Cardiac muscle cell (in vitro differentiated cells and primary cell): ENCODE results near the gene DLGAP1. TPM values are rescaled to one million over a fixed set of nuclear protein-coding genes. Genes with fewer than 3 reads are reported as not detected.
A peak's percentile ranks its signal among the peaks of the same experiment; 100 is the strongest.

Experiments used
- DNase-seq, 2 donors: peaks; one replicate each; pipeline versions ENCODE4 v3.0.0 to v3.0.0-alpha.2; 2010 to 2017; ENCODE audit warnings: low read depth in 1 of 2, low spot score in 1 of 2
- H3K27ac ChIP-seq: fragments of 200-600 bp; sonication (generic); 2 replicates; pipeline ENCODE4 v1.5.1; 2016
- H3K27me3 ChIP-seq: fragments of 200-600 bp; sonication (generic); 2 replicates; pipeline ENCODE4 v1.6.0; 2016; ENCODE audit warnings: control low read depth
- H3K36me3 ChIP-seq: fragments of 200-600 bp; sonication (generic); 2 replicates; pipeline ENCODE4 v1.5.1; 2016; ENCODE audit warnings: control low read depth
- H3K4me1 ChIP-seq: fragments of 200-600 bp; sonication (generic); 2 replicates; pipeline ENCODE4 v1.8.1; 2017; ENCODE audit warnings: low read depth, mild to moderate bottlenecking, mixed run types
- H3K4me3 ChIP-seq: fragments of 200-600 bp; sonication (generic); 2 replicates; pipeline ENCODE4 v1.5.1; 2016; ENCODE audit warnings: mild to moderate bottlenecking
- H3K9me3 ChIP-seq: fragments of 200-600 bp; sonication (generic); 2 replicates; pipeline ENCODE4 v1.5.1; 2017; ENCODE audit warnings: low read depth, mild to moderate bottlenecking, control low read depth
- polyA plus RNA-seq: library from polyadenylated mRNA; unstranded; fragments of >200 nt; fragmentation: Nextera tagmentation; extraction: Ambion mirVana; gene quantifications from 2 replicates; pipeline ENCODE4 v1.2.1, GENCODE V29; 2016
- total RNA-seq: library from RNA; depleted of rRNA; stranded (reverse); fragments of >200 nt; gene quantifications from 2 replicates; pipeline ENCODE4 v1.2.3, GENCODE V29; 2016
- TF ChIP-seq, protein P1 (sequence below): IDR thresholded peaks from 2 replicates; pipeline ENCODE4 v1.5.1; 2012; ENCODE audit warnings: low read depth, mild to moderate bottlenecking, low read length

The DLGAP1 gene
- total and polyA plus RNA-seq, 2 experiments from 2014 or later: 2.5 to 7.9 TPM

DNA sequence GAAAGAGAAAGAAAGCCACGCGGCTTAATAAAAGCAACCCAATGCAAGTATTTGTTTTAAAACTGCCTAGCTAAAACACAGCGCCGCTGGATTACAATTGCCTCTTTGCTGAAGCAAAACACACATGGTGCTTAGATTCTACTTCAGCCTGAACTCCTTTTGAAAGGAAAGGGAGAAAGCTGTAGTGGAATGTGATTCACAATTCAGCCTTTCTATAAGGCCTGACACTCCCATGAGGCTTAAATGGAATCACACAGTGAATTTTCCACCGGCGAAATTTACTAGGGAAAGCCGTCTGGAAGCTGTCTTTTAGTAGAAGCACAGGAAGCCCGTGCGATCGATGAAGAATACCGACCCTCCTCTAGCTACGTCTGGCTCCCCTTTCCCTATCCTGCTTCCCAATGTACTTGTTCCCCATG lies 348.0 kb downstream of the DLGAP1 start:
- no peaks in the 10 kb centered on the region for H3K27me3 ChIP-seq
- no peak for DNase-seq
- no peak overlapping the region for H3K27ac ChIP-seq
- H3K9me3 ChIP-seq: no peaks in the 10 kb centered on the region
- no peaks in the 10 kb centered on the region for H3K4me1 ChIP-seq
- TF ChIP-seq, protein P1, sequence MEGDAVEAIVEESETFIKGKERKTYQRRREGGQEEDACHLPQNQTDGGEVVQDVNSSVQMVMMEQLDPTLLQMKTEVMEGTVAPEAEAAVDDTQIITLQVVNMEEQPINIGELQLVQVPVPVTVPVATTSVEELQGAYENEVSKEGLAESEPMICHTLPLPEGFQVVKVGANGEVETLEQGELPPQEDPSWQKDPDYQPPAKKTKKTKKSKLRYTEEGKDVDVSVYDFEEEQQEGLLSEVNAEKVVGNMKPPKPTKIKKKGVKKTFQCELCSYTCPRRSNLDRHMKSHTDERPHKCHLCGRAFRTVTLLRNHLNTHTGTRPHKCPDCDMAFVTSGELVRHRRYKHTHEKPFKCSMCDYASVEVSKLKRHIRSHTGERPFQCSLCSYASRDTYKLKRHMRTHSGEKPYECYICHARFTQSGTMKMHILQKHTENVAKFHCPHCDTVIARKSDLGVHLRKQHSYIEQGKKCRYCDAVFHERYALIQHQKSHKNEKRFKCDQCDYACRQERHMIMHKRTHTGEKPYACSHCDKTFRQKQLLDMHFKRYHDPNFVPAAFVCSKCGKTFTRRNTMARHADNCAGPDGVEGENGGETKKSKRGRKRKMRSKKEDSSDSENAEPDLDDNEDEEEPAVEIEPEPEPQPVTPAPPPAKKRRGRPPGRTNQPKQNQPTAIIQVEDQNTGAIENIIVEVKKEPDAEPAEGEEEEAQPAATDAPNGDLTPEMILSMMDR: no peak
- H3K36me3 ChIP-seq: no peaks in the 10 kb centered on the region
- H3K4me3 ChIP-seq: no peak overlapping the region

DNA sequence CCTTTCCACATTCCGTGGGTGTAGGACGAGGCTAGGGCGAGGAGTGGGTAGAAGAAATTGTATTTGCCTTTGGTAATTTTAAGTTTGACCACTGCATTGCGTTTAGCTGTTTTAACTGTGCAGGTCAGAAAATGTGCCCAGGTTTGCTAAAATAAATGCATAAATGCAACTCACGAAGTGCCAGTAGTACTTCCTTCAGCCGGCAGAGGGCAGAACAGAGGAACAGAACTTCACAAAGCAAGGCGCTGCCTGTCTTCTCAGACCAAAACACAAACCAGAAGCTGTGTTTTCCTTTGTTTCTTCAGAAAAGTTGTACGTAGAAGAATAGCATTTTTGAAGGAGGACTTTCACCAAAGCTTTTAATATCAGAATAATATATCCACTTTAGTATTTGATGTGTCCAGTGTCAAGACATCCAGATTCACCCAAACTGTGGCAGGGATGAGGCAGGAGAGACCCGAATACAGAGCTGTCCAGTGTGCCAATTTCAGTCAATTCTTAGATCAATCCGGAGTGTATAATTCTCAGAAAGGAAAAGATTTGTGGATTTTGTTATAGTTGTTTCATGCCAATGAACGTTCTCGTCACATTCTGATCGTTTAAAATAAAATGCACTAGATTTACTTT lies 348.6 kb downstream of the DLGAP1 start:
- Histone ChIP-seq H3K27ac (no peak overlapping the region), H3K4me1 (no peaks in the 10 kb centered on the region), H3K4me3 (no peak overlapping the region), H3K36me3 (no peaks in the 10 kb centered on the region), H3K27me3 (no peaks in the 10 kb centered on the region), H3K9me3 (no peaks in the 10 kb centered on the region)
- TF ChIP-seq, protein P1: peak; percentile 81
- peak; percentile 70 for DNase-seq

DNA sequence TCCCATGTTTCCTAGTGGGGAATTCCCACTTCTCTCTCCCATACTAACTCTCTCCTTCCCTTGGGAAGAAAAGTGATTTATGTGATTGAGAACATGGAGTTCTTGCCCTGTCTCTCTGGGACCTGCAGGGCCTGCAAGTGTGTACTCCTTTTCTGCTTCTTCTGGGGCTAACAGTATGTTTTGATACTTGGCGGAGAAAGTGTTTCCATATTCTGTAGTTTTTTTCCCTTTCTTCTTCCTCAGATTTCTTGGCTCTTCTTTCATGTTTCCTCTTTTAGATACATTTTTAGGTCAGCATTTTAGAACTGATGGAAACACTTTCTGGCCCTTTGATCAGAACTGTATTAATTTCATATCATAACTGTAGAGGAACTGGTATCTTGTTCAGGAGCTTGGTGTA lies 352.2 kb downstream of the DLGAP1 start:
- Histone ChIP-seq H3K27me3 (no peaks in the 10 kb centered on the region), H3K4me1 (no peaks in the 10 kb centered on the region), H3K27ac (no peak overlapping the region), H3K4me3 (no peak overlapping the region), H3K9me3 (no peaks in the 10 kb centered on the region), H3K36me3 (no peaks in the 10 kb centered on the region)
- TF ChIP-seq, protein P1: no peak
- no peak for DNase-seq

DNA sequence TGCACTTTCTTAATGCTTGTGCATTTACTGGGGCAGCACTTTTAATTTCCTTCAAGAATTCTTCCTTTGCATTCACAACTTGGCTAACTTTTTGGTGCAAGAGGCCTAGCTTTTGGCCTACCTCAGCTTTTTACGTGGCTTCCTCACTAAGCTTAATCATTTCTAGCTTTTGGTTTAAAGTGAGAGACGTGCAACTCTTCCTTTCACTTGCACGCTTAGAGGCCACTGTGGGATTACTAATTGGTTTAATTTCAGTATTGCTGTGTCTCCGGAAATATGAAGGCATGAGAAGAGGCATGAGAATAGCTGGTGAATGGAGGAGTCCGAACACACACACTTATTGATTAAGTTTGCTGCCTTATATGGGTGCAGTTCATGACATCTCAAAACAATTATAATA lies 354.1 kb downstream of the DLGAP1 start:
- H3K27ac ChIP-seq: no peak overlapping the region
- no peaks in the 10 kb centered on the region for H3K4me1 ChIP-seq
- no peaks in the 10 kb centered on the region for H3K36me3 ChIP-seq
- no peaks in the 10 kb centered on the region for H3K9me3 ChIP-seq
- no peak overlapping the region for H3K4me3 ChIP-seq
- TF ChIP-seq, protein P1: no peak
- no peaks in the 10 kb centered on the region for H3K27me3 ChIP-seq
- DNase-seq: no peak

DNA sequence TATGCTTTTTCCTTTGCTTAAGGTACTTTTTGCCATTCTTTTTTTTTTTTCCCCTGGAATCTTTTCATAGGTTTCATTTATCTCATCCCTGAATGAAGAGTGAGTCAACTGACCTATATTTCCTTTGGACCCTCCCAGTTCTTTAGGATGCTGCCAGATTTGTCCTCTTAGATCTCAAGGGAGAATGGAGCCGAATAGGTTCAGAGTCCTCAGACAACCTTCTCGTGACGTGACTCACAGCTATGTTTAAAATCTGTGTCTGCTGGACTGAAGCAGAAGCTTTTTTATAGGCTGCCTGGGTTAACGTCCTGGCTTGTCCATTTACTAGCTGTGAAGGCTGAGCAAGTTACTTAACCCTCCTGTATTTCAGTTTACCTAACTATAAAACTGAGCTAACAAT lies 358.6 kb downstream of the DLGAP1 start:
- TF ChIP-seq, protein P1: no peak
- no peaks in the 10 kb centered on the region for H3K27me3 ChIP-seq
- no peaks in the 10 kb centered on the region for H3K9me3 ChIP-seq
- no peak overlapping the region for H3K27ac ChIP-seq
- H3K36me3 ChIP-seq: no peaks in the 10 kb centered on the region
- DNase-seq: peak in 1 of 2 donors; percentile 9
- H3K4me1 ChIP-seq: no peaks in the 10 kb centered on the region
- no peak overlapping the region for H3K4me3 ChIP-seq

DNA sequence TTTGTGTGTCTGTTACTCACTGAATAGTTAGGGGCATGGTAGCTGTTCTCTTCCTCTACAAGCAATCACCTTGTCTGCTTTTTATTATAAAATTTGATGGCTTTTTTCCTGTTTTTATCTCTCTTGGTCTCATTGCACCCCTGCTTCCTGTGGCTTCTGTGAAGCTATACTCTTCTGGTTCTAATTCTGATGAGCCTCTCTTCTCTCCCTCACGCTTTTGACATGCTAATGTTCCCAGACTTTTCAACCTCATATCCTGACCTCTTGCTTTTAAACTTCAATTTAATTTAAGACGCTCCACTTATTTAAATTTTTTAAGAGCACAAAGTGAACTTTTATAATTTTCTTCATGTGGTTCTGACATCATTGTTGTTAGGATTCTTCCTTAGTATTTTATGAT lies 361.4 kb downstream of the DLGAP1 start:
- no peaks in the 10 kb centered on the region for H3K36me3 ChIP-seq
- TF ChIP-seq, protein P1: no peak
- no peaks in the 10 kb centered on the region for H3K4me1 ChIP-seq
- H3K27me3 ChIP-seq: no peaks in the 10 kb centered on the region
- DNase-seq: no peak
- H3K4me3 ChIP-seq: no peak overlapping the region
- no peaks in the 10 kb centered on the region for H3K9me3 ChIP-seq
- no peak overlapping the region for H3K27ac ChIP-seq
